ENCODE measurements around the gene SEC22A.
"Not testable (repeated sequence)": the region's sequence is repeated elsewhere in the genome, so short reads cannot be mapped to it uniquely, and the experiment has no call there.

SEC22A gene

GRCh38 chr3:123186695-123187094, 15.0 kb upstream of the SEC22A start:
- DNase-seq: no peak

- no peak for DNase-seq
These were observed 13.7 kb upstream of the SEC22A start for GRCh38 chr3:123188058-123188457.

- no peak for DNase-seq
These were observed 8.2 kb upstream of the SEC22A start for GRCh38 chr3:123193448-123194101.

- DNase-seq: no peak
These were observed 7.2 kb upstream of the SEC22A start for GRCh38 chr3:123194552-123194951.

- no peak for DNase-seq
These were observed 3.4 kb upstream of the SEC22A start for GRCh38 chr3:123198372-123198771.

- DNase-seq: no peak
These were observed 553 bp upstream of the SEC22A start for GRCh38 chr3:123201223-123201556.

GRCh38 chr3:123202451-123202850, 708 bp downstream of the SEC22A start:
- no peak for DNase-seq

GRCh38 chr3:123218990-123219389, 17.2 kb downstream of the SEC22A start:
- DNase-seq: no peak

GRCh38 chr3:123221369-123221768, 19.6 kb downstream of the SEC22A start:
- DNase-seq: not testable (repeated sequence)

- DNase-seq: no peak
These were observed 23.3 kb downstream of the SEC22A start for GRCh38 chr3:123225016-123225415.

GRCh38 chr3:123226549-123226948, 24.8 kb downstream of the SEC22A start:
- DNase-seq: no peak

- DNase-seq: no peak
These were observed 27.4 kb downstream of the SEC22A start for GRCh38 chr3:123229145-123229544.

GRCh38 chr3:123236902-123237301, 35.2 kb downstream of the SEC22A start:
- DNase-seq: no peak

- not testable (repeated sequence) for DNase-seq
These were observed 37.4 kb downstream of the SEC22A start for GRCh38 chr3:123239186-123239585.

- DNase-seq: no peak
These were observed 38.0 kb downstream of the SEC22A start for GRCh38 chr3:123239756-123240155.

- DNase-seq: no peak
These were observed 42.4 kb downstream of the SEC22A start for GRCh38 chr3:123244128-123244527.

GRCh38 chr3:123246866-123247265, 45.1 kb downstream of the SEC22A start:
- no peak for DNase-seq

- no peak for DNase-seq
These were observed 54.5 kb downstream of the SEC22A start for GRCh38 chr3:123256256-123256655.

- no peak for DNase-seq
These were observed 56.6 kb downstream of the SEC22A start for GRCh38 chr3:123258359-123258758.

- DNase-seq: no peak
These were observed 57.2 kb downstream of the SEC22A start for GRCh38 chr3:123258811-123259420.

- DNase-seq: no peak
These were observed 59.9 kb downstream of the SEC22A start for GRCh38 chr3:123261666-123262065.

GRCh38 chr3:123262226-123262625, 60.5 kb downstream of the SEC22A start:
- DNase-seq: no peak

GRCh38 chr3:123262868-123263267, 61.1 kb downstream of the SEC22A start:
- DNase-seq: no peak

GRCh38 chr3:123263941-123264340, 62.2 kb downstream of the SEC22A start:
- no peak for DNase-seq

GRCh38 chr3:123267821-123268220, 66.1 kb downstream of the SEC22A start:
- DNase-seq: no peak

All from NCI-H1048 (cell line).